Measurements from ENCODE around the gene RNF39. TPM values are rescaled to one million over a fixed set of nuclear protein-coding genes. Genes with fewer than 3 reads are reported as not detected.

Gene RNF39
- total RNA-seq, 1 donor, result not detected

DNA sequence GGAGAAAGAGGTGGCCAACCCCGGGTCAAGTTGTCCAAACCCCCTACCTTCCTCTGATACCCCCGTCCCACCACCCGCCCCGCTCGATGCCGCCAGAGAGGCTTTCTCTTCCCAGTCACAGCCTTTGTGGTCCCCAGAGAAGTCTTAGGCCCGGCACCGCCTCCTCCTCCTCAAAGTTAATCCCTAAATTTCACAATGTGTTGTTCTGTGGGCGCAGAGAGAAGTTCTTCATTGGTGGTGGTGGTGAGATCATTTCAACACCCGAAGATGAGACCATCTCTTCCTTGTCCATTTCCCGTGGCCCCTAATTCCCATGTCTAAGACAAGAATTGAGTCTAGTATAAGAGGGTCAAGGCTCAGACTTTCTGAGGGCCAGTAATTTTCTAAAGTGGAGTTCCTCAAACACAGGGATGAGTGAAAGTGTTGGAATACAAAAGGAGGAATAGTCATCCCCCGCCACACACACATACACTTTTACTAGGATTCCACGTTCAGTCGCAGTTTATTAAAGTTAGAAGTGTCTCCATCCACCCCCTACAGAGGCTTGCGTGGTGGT is 26.9 kb upstream of the RNF39 start:
- Histone ChIP-seq H2AFZ (ENCODE audit: low read length) (peak overlapping the region; percentile 82), H3K27me3 (ENCODE audit: insufficient read depth, low read length) (peaks cover 39% of the 10 kb centered on the region), H3K4me3 (ENCODE audit: insufficient read depth, low read length) (peak overlapping the region; percentile 69), H3K4me1 (ENCODE audit: insufficient read depth, low read length) (peaks cover 26% of the 10 kb centered on the region), H3K36me3 (ENCODE audit: insufficient read depth, low read length) (no peaks in the 10 kb centered on the region), H4K20me1 (ENCODE audit: insufficient read depth, low read length) (no peaks in the 10 kb centered on the region), H3K4me2 (ENCODE audit: insufficient read depth, low read length) (peak overlapping the region; percentile 80), H3K79me2 (ENCODE audit: insufficient read depth, low read length) (no peaks in the 10 kb centered on the region), H3K27ac (ENCODE audit: low read depth, low read length) (peak overlapping the region; percentile 70), H3K9me3 (ENCODE audit: low read depth, low read length) (no peaks in the 10 kb centered on the region)
- TF ChIP-seq, protein P1, sequence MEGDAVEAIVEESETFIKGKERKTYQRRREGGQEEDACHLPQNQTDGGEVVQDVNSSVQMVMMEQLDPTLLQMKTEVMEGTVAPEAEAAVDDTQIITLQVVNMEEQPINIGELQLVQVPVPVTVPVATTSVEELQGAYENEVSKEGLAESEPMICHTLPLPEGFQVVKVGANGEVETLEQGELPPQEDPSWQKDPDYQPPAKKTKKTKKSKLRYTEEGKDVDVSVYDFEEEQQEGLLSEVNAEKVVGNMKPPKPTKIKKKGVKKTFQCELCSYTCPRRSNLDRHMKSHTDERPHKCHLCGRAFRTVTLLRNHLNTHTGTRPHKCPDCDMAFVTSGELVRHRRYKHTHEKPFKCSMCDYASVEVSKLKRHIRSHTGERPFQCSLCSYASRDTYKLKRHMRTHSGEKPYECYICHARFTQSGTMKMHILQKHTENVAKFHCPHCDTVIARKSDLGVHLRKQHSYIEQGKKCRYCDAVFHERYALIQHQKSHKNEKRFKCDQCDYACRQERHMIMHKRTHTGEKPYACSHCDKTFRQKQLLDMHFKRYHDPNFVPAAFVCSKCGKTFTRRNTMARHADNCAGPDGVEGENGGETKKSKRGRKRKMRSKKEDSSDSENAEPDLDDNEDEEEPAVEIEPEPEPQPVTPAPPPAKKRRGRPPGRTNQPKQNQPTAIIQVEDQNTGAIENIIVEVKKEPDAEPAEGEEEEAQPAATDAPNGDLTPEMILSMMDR (IDR thresholded peaks at IDR 0.05; ENCODE audit: extremely low read depth, low read depth, low read length), result no peak
- peak; percentile 83 for DNase-seq (ENCODE audit: insufficient read length, low spot score, missing footprints)

- Histone ChIP-seq H2AFZ (ENCODE audit: low read length) (peak overlapping the region; percentile 82), H3K4me2 (ENCODE audit: insufficient read depth, low read length) (peak overlapping the region; percentile 80), H3K27ac (ENCODE audit: low read depth, low read length) (peak overlapping the region; percentile 70), H3K9me3 (ENCODE audit: low read depth, low read length) (no peaks in the 10 kb centered on the region), H3K4me3 (ENCODE audit: insufficient read depth, low read length) (peak overlapping the region; percentile 69), H3K79me2 (ENCODE audit: insufficient read depth, low read length) (no peaks in the 10 kb centered on the region), H4K20me1 (ENCODE audit: insufficient read depth, low read length) (no peaks in the 10 kb centered on the region), H3K27me3 (ENCODE audit: insufficient read depth, low read length) (peaks cover 43% of the 10 kb centered on the region), H3K4me1 (ENCODE audit: insufficient read depth, low read length) (peaks cover 26% of the 10 kb centered on the region), H3K36me3 (ENCODE audit: insufficient read depth, low read length) (no peaks in the 10 kb centered on the region)
- TF ChIP-seq, protein P1 (IDR thresholded peaks at IDR 0.05; ENCODE audit: extremely low read depth, low read depth, low read length), result peak; percentile 6
- peak; percentile 98 for DNase-seq (ENCODE audit: insufficient read length, low spot score, missing footprints)
Observed at GRCh38 chr6:30101444-30102413, 26.2 kb upstream of the RNF39 start.

DNA sequence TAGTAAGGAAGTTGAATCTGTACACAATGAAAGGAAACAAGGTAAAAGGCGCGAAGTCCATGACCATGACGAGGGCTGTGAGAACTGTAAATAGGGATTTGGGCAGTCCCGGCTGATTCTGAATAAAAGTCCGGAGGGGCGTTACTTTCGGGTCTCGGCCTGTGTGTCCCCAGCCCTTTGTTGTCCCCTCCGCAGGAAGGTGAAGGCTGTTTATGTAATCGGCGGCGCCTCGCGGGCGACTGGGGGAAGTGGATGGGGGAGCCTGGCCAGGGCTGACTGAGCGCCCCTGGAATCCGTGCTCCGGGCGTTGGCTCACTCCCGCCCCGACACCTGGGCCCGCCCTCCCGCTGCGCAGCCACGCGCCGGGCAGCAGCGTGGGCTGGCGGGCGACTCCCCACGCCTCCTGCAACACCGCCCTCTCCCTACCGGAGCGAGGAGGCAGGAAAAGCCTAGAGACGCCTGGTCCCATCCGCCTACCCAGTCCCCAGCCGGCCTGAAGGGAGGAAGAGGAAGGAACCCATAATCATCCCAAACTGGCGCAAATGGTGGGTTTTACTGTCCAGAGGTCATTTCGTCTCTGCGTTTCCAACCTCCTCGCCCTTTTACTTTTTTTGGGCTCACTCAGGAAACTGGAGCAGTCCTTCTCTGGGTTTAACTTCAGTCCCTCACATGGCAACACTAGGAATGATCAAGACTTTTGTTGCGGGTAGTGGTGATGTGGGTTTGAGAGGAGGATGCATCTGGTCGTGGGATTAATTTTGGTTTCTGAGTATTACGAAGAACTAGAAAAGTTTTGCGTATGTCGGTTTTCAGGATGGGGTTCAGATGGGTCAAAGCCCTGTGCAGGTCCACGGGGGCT is 25.2 kb upstream of the RNF39 start:
- Histone ChIP-seq H4K20me1 (ENCODE audit: insufficient read depth, low read length) (no peaks in the 10 kb centered on the region), H3K4me2 (ENCODE audit: insufficient read depth, low read length) (peak overlapping the region; percentile 80), H3K36me3 (ENCODE audit: insufficient read depth, low read length) (no peaks in the 10 kb centered on the region), H3K27me3 (ENCODE audit: insufficient read depth, low read length) (peaks cover 43% of the 10 kb centered on the region), H3K9me3 (ENCODE audit: low read depth, low read length) (no peaks in the 10 kb centered on the region), H3K4me1 (ENCODE audit: insufficient read depth, low read length) (peaks cover 26% of the 10 kb centered on the region), H3K4me3 (ENCODE audit: insufficient read depth, low read length) (peak overlapping the region; percentile 69), H3K27ac (ENCODE audit: low read depth, low read length) (no peak overlapping the region), H3K79me2 (ENCODE audit: insufficient read depth, low read length) (no peaks in the 10 kb centered on the region), H2AFZ (ENCODE audit: low read length) (peak overlapping the region; percentile 81)
- peak; percentile 87 for DNase-seq (ENCODE audit: insufficient read length, low spot score, missing footprints)
- TF ChIP-seq, protein P1 (IDR thresholded peaks at IDR 0.05; ENCODE audit: extremely low read depth, low read depth, low read length), result no peak

All from osteoblast (primary cell).